Sigmoid colon (tissue), 7 donors: ENCODE measurements around the gene KRTAP5-2. TPM values are rescaled to one million over a fixed set of nuclear protein-coding genes. Genes with fewer than 3 reads are reported as not detected.
"Not testable (repeated sequence)": the region's sequence is repeated elsewhere in the genome, so short reads cannot be mapped to it uniquely, and the experiment has no call there.

Source experiments
- DNase-seq: peaks from one replicate; pipeline ENCODE4 v3.0.0-alpha.2; 2019
- H3K27ac ChIP-seq, 4 donors: fragments of 200-600 bp; sonication (generic); one replicate each; pipeline ENCODE4 v1.5.1; 2016 to 2019; ENCODE audit warnings: mild to moderate bottlenecking in 1 of 4
- H3K27me3 ChIP-seq, 3 donors: fragments of 200-600 bp; sonication (generic); one replicate each; pipeline ENCODE4 v1.5.1; 2019; ENCODE audit warnings: mild to moderate bottlenecking in 1 of 3
- H3K36me3 ChIP-seq, 4 donors: fragments of 200-600 bp; sonication (generic); one replicate each; pipeline ENCODE4 v1.5.1; 2016 to 2019
- H3K4me1 ChIP-seq, 4 donors: fragments of 200-600 bp; sonication (generic); one replicate each; pipeline ENCODE4 v1.5.1; 2017 to 2019
- H3K4me3 ChIP-seq, 4 donors: fragments of 200-600 bp; sonication (generic); one replicate each; pipeline ENCODE4 v1.5.1; 2017 to 2019; ENCODE audit warnings: mild to moderate bottlenecking in 2 of 4, moderate library complexity in 1 of 4
- H3K9me3 ChIP-seq, 4 donors: fragments of 200-600 bp in 3 of 4; sonication (generic) in 3 of 4; one replicate each; pipeline versions ENCODE4 v1.5.1 to v1.6.1; 2013 to 2019
- CTCF ChIP-seq, 4 experiments: fragments of 450-650 bp in 3 of 4; fragments of 200-600 bp in 1 of 4; IDR thresholded peaks; one replicate each; pipeline ENCODE4 v1.5.1; 2016 to 2019; ENCODE audit warnings: antibody characterized with exemption in 4 of 4, mild to moderate bottlenecking in 3 of 4, moderate library complexity in 2 of 4
- EP300 ChIP-seq, 4 donors: sonication (generic); formaldehyde crosslinking; IDR thresholded peaks; one replicate each; pipeline ENCODE4 v1.6.1; 2017; ENCODE audit warnings: antibody characterized with exemption in 4 of 4
- POLR2A ChIP-seq, 2 donors: fragments of 450-650 bp; IDR thresholded peaks; one replicate each; pipeline ENCODE4 v1.6.1; 2016; ENCODE audit warnings: antibody characterized with exemption in 2 of 2, mild to moderate bottlenecking in 2 of 2, moderate library complexity in 2 of 2
- POLR2AphosphoS5 ChIP-seq, 4 donors: sonication (generic); formaldehyde crosslinking; IDR thresholded peaks; one replicate each; pipeline ENCODE4 v1.6.1; 2017; ENCODE audit warnings: antibody characterized with exemption in 4 of 4
- WGBS, 2 donors: extraction: QIAGEN DNeasy Blood & Tissue Kit; methylation state at CpG; one replicate each; pipeline ENCODE4 v1.1.7; 2013; 5-methylcytosine and 5-hydroxymethylcytosine counted together
- intact Hi-C: fragments of 100-400 bp; cut with DNase I; formaldehyde crosslinking; loops from one replicate; pipeline ENCODE4 v1.15.1; 2023
- polyA plus RNA-seq, 3 donors: library from polyadenylated mRNA; stranded (reverse); fragments of 200-250 nt; gene quantifications; one replicate each; pipeline ENCODE4 v1.2.3, GENCODE V29; 2013
- total RNA-seq, 4 donors: library from RNA; depleted of rRNA; stranded (reverse); fragments of >200 nt; gene quantifications; one replicate each; pipeline ENCODE4 v1.1.0, GENCODE V29; 2016
- donor health status: healthy with polysubstance abuse.
- donor health status: Bipolar disorder and iron deficiency.
- donor health status: healthy.

The KRTAP5-2 gene
- total RNA-seq (not detected), polyA plus RNA-seq (under 1 TPM in 1 of 3 donors, not detected in 2; 0.29 TPM)

- Histone ChIP-seq H3K4me3 (no peak within 1 kb of the TSS), H3K4me1 (no peaks in the 10 kb centered on the region), H3K9me3 (no peaks in the 10 kb centered on the region), H3K27ac (no peak within 1 kb of the TSS), H3K36me3 (no peaks in the 10 kb centered on the region), H3K27me3 (peaks cover 0 to 36% (median 0%) of the 10 kb centered on the region in 3 donors)
- peak; percentile 27 for DNase-seq
- TF ChIP-seq CTCF (IDR thresholded peaks at IDR 0.05) (no peak), EP300 (IDR thresholded peaks at IDR 0.05) (no peak), POLR2AphosphoS5 (IDR thresholded peaks at IDR 0.05) (no peak), POLR2A (IDR thresholded peaks at IDR 0.05) (no peak)
- intact Hi-C loops: no loop called here
- 56 to 69% methylated on average over 4 of the region's 4 CpGs for WGBS, 2 donors
These were observed at the start of gene KRTAP5-2 for GRCh38 chr11:1597994-1598380. TSS of gene KRTAP5-2 (minus strand) at chr11:1598294. CDS start at chr11:1598250, 44 bp downstream.

GRCh38 chr11:1646540-1646939, 48.4 kb upstream of the KRTAP5-2 start:
- H3K4me3 ChIP-seq, DNase-seq, H3K27me3 ChIP-seq, H3K9me3 ChIP-seq, H3K4me1 ChIP-seq, intact Hi-C loops, H3K27ac ChIP-seq, H3K36me3 ChIP-seq: not testable (repeated sequence)
- 90 to 94% methylated on average over 10 of the region's 10 CpGs for WGBS, 2 donors

GRCh38 chr11:1645357-1645821, 47.3 kb upstream of the KRTAP5-2 start:
- intact Hi-C loops: no loop called here
- TF ChIP-seq CTCF (IDR thresholded peaks at IDR 0.05): no peak
- TF ChIP-seq POLR2AphosphoS5 (IDR thresholded peaks at IDR 0.05): no peak
- no peak for TF ChIP-seq EP300 (IDR thresholded peaks at IDR 0.05)
- no peak for TF ChIP-seq POLR2A (IDR thresholded peaks at IDR 0.05)

GRCh38 chr11:1644601-1645356, 46.7 kb upstream of the KRTAP5-2 start:
- H3K27ac ChIP-seq: no peak overlapping the region
- no peak overlapping the region for H3K4me3 ChIP-seq
- WGBS, 2 donors: 77 to 85% methylated on average over 20 of the region's 20 CpGs
- intact Hi-C loops: no loop called here
- no peaks in the 10 kb centered on the region for H3K9me3 ChIP-seq
- H3K36me3 ChIP-seq: no peaks in the 10 kb centered on the region
- DNase-seq: peak; percentile 52
- H3K4me1 ChIP-seq: no peaks in the 10 kb centered on the region
- peaks cover 0 to 21% (median 9%) of the 10 kb centered on the region in 3 donors for H3K27me3 ChIP-seq
- no peak for TF ChIP-seq EP300 (IDR thresholded peaks at IDR 0.05)
- TF ChIP-seq POLR2A (IDR thresholded peaks at IDR 0.05): no peak
- TF ChIP-seq POLR2AphosphoS5 (IDR thresholded peaks at IDR 0.05): no peak
- TF ChIP-seq CTCF (IDR thresholded peaks at IDR 0.05): no peak

More at GRCh38 chr11:1645357-1645821, 47.3 kb upstream of the KRTAP5-2 start:
- Histone ChIP-seq H3K27ac (no peak overlapping the region), H3K4me3 (no peak overlapping the region), H3K27me3 (peaks cover 0 to 15% (median 2%) of the 10 kb centered on the region in 3 donors), H3K36me3 (no peaks in the 10 kb centered on the region), H3K4me1 (no peaks in the 10 kb centered on the region), H3K9me3 (no peaks in the 10 kb centered on the region)
- WGBS, 2 donors: 63 to 82% methylated on average over 12 of the region's 12 CpGs
- no peak for DNase-seq

- Histone ChIP-seq H3K4me1 (no peaks in the 10 kb centered on the region), H3K27me3 (peaks cover 0 to 35% (median 11%) of the 10 kb centered on the region in 3 donors), H3K36me3 (no peaks in the 10 kb centered on the region), H3K27ac (no peak overlapping the region), H3K9me3 (no peaks in the 10 kb centered on the region), H3K4me3 (no peak overlapping the region)
- intact Hi-C loops: no loop called here
- TF ChIP-seq EP300 (IDR thresholded peaks at IDR 0.05): no peak
- TF ChIP-seq POLR2AphosphoS5 (IDR thresholded peaks at IDR 0.05): no peak
- no peak for TF ChIP-seq POLR2A (IDR thresholded peaks at IDR 0.05)
- DNase-seq: peak; percentile 53
- 94% methylated on average over 20 of the region's 20 CpGs for WGBS, 2 donors
These were observed 45.1 kb upstream of the KRTAP5-2 start for GRCh38 chr11:1643146-1643690.
